Suprapubic skin (tissue), 4 donors: Measurements from ENCODE around the gene TMEM18. TPM values are rescaled to one million over a fixed set of nuclear protein-coding genes. Genes with fewer than 3 reads are reported as not detected.

Experiments
- DNase-seq, 2 donors: peaks; one replicate each; pipeline ENCODE4 v3.0.0-alpha.2; 2019; ENCODE audit warnings: low spot score in 2 of 2
- H3K27ac ChIP-seq: fragments of 200-600 bp; sonication (generic); one replicate; pipeline ENCODE4 v1.5.1; 2019
- H3K27me3 ChIP-seq: fragments of 200-600 bp; sonication (generic); one replicate; pipeline ENCODE4 v1.5.1; 2019
- H3K36me3 ChIP-seq: fragments of 200-600 bp; sonication (generic); one replicate; pipeline ENCODE4 v1.5.1; 2019
- H3K4me1 ChIP-seq: fragments of 200-600 bp; sonication (generic); one replicate; pipeline ENCODE4 v1.5.1; 2019
- H3K4me3 ChIP-seq: fragments of 200-600 bp; sonication (generic); one replicate; pipeline ENCODE4 v1.5.1; 2019; ENCODE audit warnings: mild to moderate bottlenecking
- H3K9me3 ChIP-seq: fragments of 200-600 bp; sonication (generic); one replicate; pipeline ENCODE4 v1.5.1; 2019
- CTCF ChIP-seq, 2 donors: fragments of 200-600 bp in 1 of 2; fragments of 450-650 bp in 1 of 2; sonication (generic) in 1 of 2; IDR thresholded peaks; one replicate each; pipeline ENCODE4 v1.5.1; 2016 to 2019; ENCODE audit warnings: antibody characterized with exemption in 2 of 2, mild to moderate bottlenecking in 1 of 2, moderate library complexity in 1 of 2
- EP300 ChIP-seq: sonication (generic); formaldehyde crosslinking; IDR thresholded peaks from one replicate; pipeline ENCODE4 v1.6.1; 2017; ENCODE audit warnings: antibody characterized with exemption
- POLR2A ChIP-seq, 2 donors: fragments of 450-650 bp; IDR thresholded peaks; one replicate each; pipeline ENCODE4 v1.6.1; 2017; ENCODE audit warnings: antibody characterized with exemption in 2 of 2, mild to moderate bottlenecking in 2 of 2, moderate library complexity in 2 of 2
- POLR2AphosphoS5 ChIP-seq, 3 donors: sonication (generic); formaldehyde crosslinking; IDR thresholded peaks; one replicate each; pipeline ENCODE4 v1.6.1; 2017; ENCODE audit warnings: antibody characterized with exemption in 3 of 3
- WGBS: methylation state at CpG from one replicate; pipeline ENCODE4 v1.1.5; 2018; 5-methylcytosine and 5-hydroxymethylcytosine counted together
- total RNA-seq, 4 donors: library from RNA; depleted of rRNA; stranded (reverse); fragments of >200 nt; gene quantifications; one replicate each; pipeline ENCODE4 v1.1.0, GENCODE V29; 2016

The TMEM18 gene
- total RNA-seq, 4 donors from 2014 or later: 20.4 to 24.6 (median 22.0) TPM

- no peaks in the 10 kb centered on the region for H3K36me3 ChIP-seq
- peaks cover 13% of the 10 kb centered on the region for H3K4me1 ChIP-seq
- DNase-seq: no peak
- no peaks in the 10 kb centered on the region for H3K27me3 ChIP-seq
- no peak overlapping the region for H3K27ac ChIP-seq
- 66% methylated on average over 5 of the region's 5 CpGs for WGBS
- TF ChIP-seq POLR2A (IDR thresholded peaks at IDR 0.05): no peak
- TF ChIP-seq POLR2AphosphoS5 (IDR thresholded peaks at IDR 0.05): no peak
- TF ChIP-seq EP300: no peak
- no peak for TF ChIP-seq CTCF (IDR thresholded peaks at IDR 0.05)
- no peaks in the 10 kb centered on the region for H3K9me3 ChIP-seq
- no peak overlapping the region for H3K4me3 ChIP-seq
Observed at GRCh38 chr2:633371-633770, 43.8 kb downstream of the TMEM18 start.

- H3K9me3 ChIP-seq: no peaks in the 10 kb centered on the region
- H3K4me3 ChIP-seq: no peak overlapping the region
- H3K4me1 ChIP-seq: peaks cover 13% of the 10 kb centered on the region
- H3K36me3 ChIP-seq: no peaks in the 10 kb centered on the region
- DNase-seq: no peak
- H3K27me3 ChIP-seq: no peaks in the 10 kb centered on the region
- no peak overlapping the region for H3K27ac ChIP-seq
- TF ChIP-seq POLR2A (IDR thresholded peaks at IDR 0.05): no peak
- no peak for TF ChIP-seq CTCF (IDR thresholded peaks at IDR 0.05)
- no peak for TF ChIP-seq POLR2AphosphoS5 (IDR thresholded peaks at IDR 0.05)
- no peak for TF ChIP-seq EP300
Observed at GRCh38 chr2:632471-632870, 44.7 kb downstream of the TMEM18 start.

GRCh38 chr2:631741-632140 lies 45.5 kb downstream of the TMEM18 start:
- 87% methylated on average over 1 of the region's 1 CpG for WGBS
- peaks cover 7% of the 10 kb centered on the region for H3K4me1 ChIP-seq
- TF ChIP-seq POLR2AphosphoS5 (IDR thresholded peaks at IDR 0.05): no peak
- H3K27me3 ChIP-seq: no peaks in the 10 kb centered on the region
- no peak overlapping the region for H3K27ac ChIP-seq
- H3K36me3 ChIP-seq: no peaks in the 10 kb centered on the region
- DNase-seq: no peak
- no peaks in the 10 kb centered on the region for H3K9me3 ChIP-seq
- no peak overlapping the region for H3K4me3 ChIP-seq

GRCh38 chr2:630451-631320 lies 46.5 kb downstream of the TMEM18 start:
- no peaks in the 10 kb centered on the region for H3K4me1 ChIP-seq
- no peaks in the 10 kb centered on the region for H3K9me3 ChIP-seq
- no peaks in the 10 kb centered on the region for H3K27me3 ChIP-seq
- no peaks in the 10 kb centered on the region for H3K36me3 ChIP-seq
- H3K4me3 ChIP-seq: no peak overlapping the region
- no peak for TF ChIP-seq POLR2AphosphoS5 (IDR thresholded peaks at IDR 0.05)
- TF ChIP-seq EP300: no peak
- no peak for TF ChIP-seq CTCF (IDR thresholded peaks at IDR 0.05)
- TF ChIP-seq POLR2A (IDR thresholded peaks at IDR 0.05): no peak
- 0% methylated on average over 1 of the region's 1 CpG for WGBS
- no peak overlapping the region for H3K27ac ChIP-seq
- DNase-seq: no peak

GRCh38 chr2:629961-630360 lies 47.2 kb downstream of the TMEM18 start:
- WGBS: 33% methylated on average over 2 of the region's 2 CpGs
- Histone ChIP-seq H3K36me3 (no peaks in the 10 kb centered on the region), H3K27me3 (no peaks in the 10 kb centered on the region), H3K4me1 (no peaks in the 10 kb centered on the region), H3K9me3 (no peaks in the 10 kb centered on the region), H3K27ac (no peak overlapping the region), H3K4me3 (no peak overlapping the region)
- TF ChIP-seq POLR2A (IDR thresholded peaks at IDR 0.05): no peak
- no peak for TF ChIP-seq CTCF (IDR thresholded peaks at IDR 0.05)
- no peak for TF ChIP-seq EP300
- TF ChIP-seq POLR2AphosphoS5 (IDR thresholded peaks at IDR 0.05): no peak
- no peak for DNase-seq
